Fibroblast of gingiva (primary cell): ENCODE data around the gene C17orf58.
"Not testable (repeated sequence)": the region's sequence is repeated elsewhere in the genome, so short reads cannot be mapped to it uniquely, and the experiment has no call there.

ENCODE experiments used
- DNase-seq: peaks from one replicate; pipeline ENCODE4 v3.0.0-alpha.2; 2011; ENCODE audit warnings: low read depth

C17orf58 gene

GRCh38 chr17:68004201-68004600 lies 7.9 kb upstream of the C17orf58 start:
- no peak for DNase-seq

DNA sequence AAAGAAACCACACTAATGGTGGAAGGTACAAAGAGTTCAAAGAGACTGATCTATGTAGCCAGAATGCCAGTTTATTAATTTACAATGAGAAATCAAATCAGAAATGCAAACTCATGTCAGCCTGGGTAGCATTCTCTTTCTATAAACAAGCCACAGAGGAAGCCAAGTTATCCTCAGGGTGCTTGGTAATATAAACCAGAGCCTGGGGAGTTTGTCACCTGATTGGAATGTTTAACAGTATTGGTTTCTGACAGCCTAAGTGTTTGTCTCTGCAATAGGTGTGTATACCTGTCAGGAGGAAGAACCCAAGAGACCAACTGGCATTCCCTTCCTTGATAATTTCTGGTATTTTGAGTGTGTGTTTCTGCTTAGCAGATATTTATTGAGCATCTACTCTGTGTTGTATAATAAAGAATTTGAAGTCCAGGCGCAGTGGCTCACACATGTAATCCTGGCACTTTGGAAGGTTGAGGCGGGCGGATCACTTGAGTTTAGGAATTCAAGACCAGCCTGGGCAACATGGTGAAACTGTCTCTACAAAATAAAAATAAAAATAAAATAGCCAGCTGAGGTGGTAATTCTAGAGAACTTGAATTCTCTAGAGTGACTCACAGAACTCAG lies 3.1 kb upstream of the C17orf58 start:
- no peak for DNase-seq

GRCh38 chr17:67998466-67998865 lies 2.2 kb upstream of the C17orf58 start:
- no peak for DNase-seq

DNA sequence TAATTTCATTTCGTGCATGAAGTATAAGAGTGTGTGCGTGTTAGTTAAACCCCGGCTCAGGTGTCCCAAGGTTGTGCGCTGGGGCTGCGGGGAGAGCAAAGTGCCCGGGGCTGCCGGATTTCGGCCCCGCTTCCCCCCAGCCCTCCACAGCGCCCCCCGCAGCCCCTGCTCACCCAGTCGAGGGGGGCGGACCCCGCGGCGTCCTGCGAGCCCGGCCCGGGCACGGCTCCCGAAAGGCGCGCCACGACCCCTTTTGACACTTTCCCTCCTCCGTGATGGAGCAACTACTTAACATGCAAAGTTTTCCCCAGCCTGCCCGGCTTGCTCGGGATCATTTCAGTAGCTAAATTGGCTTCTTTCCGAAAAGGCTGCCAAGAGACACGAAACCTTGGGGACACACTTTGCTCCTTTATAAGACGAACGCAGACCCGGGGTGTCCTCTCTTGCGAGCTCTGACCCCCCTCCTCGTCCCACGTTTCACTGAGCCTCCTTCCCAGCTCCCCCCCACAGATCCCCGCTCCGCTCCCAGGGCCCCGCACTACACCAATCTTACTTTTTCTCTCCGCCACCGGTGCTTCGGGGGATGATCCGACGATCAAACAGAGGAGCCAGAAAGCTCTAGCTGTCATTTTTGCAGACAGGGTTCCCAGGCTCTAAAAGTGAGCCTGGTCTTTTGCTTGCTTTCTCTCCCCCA lies 552 bp downstream of the C17orf58 start:
- DNase-seq: no peak

GRCh38 chr17:67994817-67995569 lies 1.3 kb downstream of the C17orf58 start:
- DNase-seq: peak; percentile 84

DNA sequence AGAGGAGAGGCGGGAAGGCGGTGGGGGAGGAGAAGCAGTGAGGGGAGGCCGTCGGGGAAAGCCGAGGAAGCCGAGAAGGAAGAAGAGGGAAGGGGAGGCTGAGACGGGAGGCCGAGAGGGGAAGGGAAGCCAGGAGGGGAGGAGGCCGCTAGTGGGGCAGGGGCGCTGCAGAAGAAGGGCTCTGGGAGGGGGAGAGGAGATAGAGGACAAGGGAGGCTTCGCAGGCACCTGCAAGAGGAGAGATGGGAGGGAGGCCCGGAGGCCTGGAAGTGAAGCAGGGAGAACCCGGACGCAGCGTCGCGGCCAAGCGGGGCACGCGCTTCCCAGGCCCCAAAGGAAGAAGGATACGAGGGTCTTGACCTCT lies 2.3 kb downstream of the C17orf58 start:
- DNase-seq: no peak

GRCh38 chr17:67993153-67993997 lies 2.9 kb downstream of the C17orf58 start:
- peak; percentile 86 for DNase-seq

DNA sequence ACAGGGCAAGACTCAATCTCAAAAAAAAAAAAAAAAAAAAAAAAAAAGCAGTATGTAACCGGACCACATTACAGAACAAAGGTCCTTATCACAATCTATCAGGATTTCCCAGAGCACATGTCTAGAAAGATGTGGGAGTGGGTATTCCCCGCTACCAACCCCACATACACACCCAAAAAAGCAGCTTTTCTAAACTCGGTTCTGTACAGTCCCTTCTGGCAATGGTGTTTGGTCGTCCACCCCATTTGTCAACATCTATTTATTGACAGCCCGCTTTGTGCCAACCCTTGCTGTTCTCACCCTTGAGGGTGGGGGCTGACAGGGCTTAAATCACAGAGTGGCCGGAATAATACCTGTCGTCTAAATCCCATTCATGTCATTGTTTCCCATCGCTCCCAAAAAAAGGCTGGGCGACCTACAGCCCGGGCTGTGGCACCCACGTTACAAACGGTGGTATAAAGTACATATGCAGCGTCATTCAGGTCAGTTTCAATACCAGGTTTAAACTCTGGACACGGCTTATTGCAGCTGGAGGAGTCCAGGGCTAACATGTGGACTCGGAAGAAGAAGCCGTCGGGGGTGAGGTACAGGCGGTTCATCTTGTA lies 3.6 kb downstream of the C17orf58 start:
- no peak for DNase-seq

- DNase-seq: no peak
Measured at GRCh38 chr17:67990909-67991308, 5.4 kb downstream of the C17orf58 start.

- DNase-seq: no peak
Measured at GRCh38 chr17:67983383-67983688, 12.9 kb downstream of the C17orf58 start.

DNA sequence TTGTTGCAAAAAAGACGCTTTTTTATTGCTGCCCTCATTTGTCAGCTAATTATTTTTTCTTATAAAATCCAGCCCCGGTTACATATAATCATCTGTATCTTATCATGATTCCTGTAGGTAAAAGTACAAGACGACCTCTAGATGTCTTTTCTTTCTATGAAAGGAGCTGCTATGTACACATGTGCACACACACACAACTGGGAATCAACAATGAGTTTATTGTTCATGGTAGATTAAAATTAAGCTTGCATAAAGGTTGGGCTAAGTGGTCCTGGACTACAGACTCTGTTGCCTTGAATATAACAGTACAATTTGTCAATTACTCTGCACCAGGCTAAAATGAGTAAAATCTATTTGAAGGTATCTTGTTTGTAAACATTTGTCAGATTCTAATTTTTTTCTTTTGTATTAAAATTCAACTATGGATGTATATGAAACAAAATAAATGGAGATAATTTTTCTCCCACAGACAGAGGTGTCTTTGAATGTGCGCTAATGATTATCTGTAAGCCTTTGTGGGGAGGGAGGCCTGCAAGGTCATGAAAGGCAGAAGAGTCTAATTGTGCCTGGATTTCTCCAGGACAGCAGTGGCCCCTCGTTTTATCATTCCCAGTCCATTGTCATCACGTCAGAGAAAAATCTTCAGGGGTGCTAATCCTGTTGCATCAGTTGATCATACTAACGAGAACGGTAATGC lies 13.4 kb downstream of the C17orf58 start:
- DNase-seq: no peak

DNA sequence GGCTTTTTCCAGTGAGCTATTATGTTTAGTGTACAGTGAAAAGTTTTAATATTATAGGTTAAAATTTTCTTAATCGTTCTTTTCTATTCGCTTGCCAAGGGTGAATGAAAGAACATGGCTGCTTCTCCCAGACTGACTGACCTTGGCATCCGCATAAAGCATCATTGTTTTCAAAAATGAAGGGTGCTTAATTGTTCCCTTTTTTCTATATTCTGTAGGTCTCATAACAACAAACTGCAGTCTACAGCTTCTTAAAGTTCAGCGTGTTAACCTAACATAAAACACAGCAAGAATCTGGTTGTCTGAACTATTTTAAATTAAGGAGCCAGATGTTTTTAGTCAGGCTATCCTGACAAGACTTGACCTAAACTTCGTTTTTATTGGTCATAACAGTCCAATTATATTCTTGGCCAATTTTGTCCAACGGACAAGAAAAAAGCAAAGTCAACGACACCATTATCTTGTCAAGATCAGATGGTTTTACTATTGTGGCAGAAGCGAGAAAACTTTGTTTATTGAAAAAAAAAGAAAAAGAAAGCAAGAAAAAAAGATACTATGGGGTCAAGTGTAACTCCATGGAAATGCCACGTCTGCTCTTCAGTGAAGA lies 14.1 kb downstream of the C17orf58 start:
- DNase-seq: no peak

DNA sequence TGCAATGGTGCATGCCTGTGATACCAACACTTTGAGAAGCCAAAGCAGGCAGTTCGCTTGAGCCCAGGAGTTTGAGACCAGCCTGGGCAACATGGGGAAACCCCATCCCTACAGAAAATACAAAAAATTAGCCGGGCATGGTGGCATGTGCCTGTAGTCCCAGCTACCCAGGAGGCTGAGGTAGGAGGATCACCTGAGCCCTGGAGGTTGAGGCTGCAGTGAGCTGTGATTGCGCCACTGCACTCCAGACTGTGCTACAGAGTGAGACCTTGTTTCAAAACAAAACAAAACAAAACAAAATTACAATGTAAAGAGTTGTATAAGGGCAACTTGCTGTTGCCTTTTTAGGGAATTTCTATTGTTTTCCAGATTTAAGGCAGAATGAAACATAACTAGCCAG lies 15.4 kb downstream of the C17orf58 start:
- not testable (repeated sequence) for DNase-seq

DNA sequence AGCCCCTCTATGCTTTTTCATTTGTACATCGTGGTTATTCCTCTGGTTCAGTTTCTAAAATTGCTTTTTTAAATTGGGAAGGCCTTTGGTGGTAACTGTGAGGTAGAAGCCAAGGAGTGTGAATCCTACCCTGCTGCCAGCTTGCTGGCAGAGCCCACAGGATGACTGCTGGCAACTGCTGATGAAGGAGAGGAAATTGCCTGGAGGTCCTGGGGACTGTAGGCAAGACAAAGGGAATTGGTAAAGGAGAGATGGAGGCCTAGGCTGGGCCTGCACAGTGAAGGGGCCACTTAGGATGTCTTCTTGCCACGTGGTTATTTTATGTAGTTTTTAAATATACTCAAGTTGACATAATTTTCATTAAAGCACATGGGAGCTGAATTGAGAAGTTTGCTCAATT lies 15.8 kb downstream of the C17orf58 start:
- DNase-seq: no peak

GRCh38 chr17:67976306-67976705 lies 20.0 kb downstream of the C17orf58 start:
- DNase-seq: not testable (repeated sequence)

DNA sequence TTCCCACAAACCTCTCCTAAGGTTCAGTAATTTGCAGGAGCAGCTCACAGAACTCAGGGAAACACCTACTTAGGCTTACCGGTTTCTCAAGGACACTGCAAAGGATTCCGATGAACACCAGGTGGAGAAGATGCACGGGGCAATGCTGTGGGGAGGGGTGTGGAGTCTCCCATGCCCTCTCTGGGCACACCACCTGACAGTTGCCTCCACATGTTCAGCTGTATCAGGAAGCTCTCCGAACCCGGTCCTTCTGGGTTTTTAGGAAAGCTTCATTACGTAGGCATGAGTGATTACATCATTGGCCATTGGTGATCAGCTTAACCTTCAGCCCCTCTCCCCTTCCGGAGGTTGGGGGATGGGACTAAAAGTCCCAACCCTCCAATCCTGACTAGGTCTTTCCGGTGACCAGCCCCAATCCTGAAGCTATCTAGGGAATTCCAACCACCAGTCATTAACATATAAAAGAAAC lies 21.6 kb downstream of the C17orf58 start:
- no peak for DNase-seq

DNA sequence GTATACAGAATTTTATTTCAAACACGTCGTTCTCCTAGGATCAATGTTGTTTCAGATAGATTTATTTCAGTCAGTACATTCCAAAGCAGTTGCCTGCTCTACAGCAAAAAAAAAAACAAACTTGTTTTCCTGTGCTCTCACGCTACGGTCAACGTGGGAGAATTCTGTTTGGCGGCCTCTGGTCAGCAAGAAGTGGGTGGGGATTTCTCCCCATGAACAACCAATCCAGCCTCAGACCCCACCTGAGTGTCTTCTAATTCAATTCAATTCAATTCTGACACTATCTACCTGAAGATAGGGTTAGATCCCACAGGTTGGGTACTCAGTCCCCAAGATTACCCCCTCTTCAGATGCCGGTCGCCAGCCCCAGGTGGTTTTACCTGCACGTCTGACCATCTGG lies 22.1 kb downstream of the C17orf58 start:
- DNase-seq: no peak

DNA sequence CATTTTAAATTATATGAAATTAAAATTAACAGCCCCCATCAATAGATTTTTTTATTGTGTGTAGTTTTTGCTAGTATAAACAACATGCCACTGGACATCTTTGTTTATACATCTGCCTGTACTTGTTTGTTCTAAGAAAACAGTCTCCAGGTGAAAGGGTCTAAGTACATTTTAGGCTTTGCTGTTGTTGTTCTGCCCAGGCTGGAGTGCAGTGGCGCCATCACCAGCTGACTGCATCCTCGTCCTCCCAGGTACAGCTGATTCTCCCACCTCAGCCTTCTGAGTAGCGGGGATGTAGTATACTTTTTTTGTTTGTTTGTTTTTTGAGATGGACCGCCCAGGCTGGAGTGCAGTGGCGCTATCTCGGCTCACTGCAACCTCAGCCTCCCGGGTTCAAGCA lies 25.5 kb downstream of the C17orf58 start:
- DNase-seq: no peak

GRCh38 chr17:67963145-67963572 lies 33.1 kb downstream of the C17orf58 start:
- DNase-seq: peak; percentile 42

DNA sequence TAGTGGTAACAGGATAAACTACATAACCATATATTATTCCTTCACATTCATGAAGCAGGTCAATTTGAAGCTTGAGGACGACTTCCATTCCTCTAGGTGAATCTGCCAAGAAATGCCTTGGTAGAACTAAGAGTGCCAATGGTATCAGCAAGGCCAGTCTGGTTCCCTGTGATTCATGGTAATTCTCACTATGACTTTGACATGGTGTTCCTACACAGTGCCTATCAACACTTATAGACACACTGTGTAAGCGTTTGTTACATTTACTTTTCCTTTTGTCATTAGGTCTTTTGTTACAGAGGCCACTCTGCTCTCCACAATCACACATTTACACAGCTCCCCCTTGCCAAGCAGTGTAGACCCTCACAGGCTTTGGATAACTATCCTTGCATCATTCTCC lies 34.1 kb downstream of the C17orf58 start:
- DNase-seq: not testable (repeated sequence)

DNA sequence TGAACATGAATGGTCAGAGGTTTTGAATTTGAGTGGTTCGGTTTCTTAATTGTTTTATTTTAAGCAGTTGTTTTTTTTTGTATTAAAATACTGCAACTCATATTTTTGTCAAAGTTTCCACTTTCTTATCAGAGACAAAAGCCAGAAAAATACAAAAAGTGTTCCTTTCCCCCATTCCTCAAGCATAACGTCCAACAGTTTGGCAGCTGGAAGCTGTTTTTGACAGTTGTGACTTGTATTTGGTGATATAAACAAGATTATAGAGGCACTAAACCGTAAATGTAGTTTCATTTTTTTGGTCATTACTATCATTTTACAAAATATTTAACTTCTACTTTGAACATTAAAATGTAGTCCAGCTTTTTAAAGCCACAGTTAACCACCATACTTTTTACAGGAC lies 36.0 kb downstream of the C17orf58 start:
- not testable (repeated sequence) for DNase-seq
